HG03139 (cell line): ENCODE measurements around the gene KLK7.
"Not testable (repeated sequence)": the region's sequence is repeated elsewhere in the genome, so short reads cannot be mapped to it uniquely, and the experiment has no call there.

Experiments used
- ATAC-seq: cut with Tn5 transposase; IDR thresholded peaks from one replicate; pipeline ENCODE4 v1.9.1; 2021; ENCODE audit not compliant: unreplicated experiment

KLK7 gene

GRCh38 chr19:50978772-50979390 is 4.8 kb downstream of the KLK7 start:
- no peak for ATAC-seq

- ATAC-seq = no peak
Observed at GRCh38 chr19:50977626-50978025, 6.1 kb downstream of the KLK7 start.

- no peak for ATAC-seq
Observed at GRCh38 chr19:50975766-50976165, 8.0 kb downstream of the KLK7 start.

DNA sequence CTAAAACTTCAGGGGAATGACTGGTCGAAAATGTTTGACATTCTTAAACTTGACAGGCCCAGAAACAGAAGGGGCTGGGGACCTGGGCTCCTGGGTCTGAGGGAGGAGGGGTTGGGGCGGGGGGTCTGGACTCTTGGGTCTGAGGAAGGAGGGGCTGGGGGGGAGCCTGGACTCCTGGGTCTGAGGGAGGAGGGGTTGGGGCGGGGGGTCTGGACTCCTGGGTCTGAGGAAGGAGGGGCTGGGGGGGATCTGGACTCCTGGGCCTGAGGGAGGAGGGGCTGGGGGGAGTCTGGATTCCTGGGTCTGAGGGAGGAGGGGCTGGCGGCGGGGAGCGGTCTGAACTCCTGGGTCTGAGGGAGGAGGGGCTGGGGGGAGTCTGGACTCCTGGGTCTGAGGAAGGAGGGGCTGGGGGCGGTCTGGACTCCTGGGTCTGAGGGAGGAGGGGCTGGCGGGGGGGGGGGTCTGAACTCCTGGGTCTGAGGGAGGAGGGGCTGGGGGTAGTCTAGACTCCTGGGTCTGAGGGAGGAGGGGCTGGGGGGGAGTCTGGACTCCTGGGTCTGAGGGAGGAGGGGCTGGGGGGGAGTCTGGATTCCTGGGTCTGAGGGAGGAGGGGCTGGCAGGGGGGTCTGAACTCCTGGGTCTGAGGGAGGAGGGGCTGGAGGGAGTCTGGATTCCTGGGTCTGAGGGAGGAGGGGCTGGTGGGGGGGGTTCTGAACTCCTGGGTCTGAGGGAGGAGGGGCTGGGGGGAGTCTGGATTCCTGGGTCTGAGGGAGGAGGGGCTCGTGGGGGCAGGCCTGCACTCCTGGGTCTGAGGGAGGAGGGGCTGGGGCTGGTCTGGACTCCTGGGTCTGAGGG is 8.8 kb downstream of the KLK7 start:
- ATAC-seq = no peak

DNA sequence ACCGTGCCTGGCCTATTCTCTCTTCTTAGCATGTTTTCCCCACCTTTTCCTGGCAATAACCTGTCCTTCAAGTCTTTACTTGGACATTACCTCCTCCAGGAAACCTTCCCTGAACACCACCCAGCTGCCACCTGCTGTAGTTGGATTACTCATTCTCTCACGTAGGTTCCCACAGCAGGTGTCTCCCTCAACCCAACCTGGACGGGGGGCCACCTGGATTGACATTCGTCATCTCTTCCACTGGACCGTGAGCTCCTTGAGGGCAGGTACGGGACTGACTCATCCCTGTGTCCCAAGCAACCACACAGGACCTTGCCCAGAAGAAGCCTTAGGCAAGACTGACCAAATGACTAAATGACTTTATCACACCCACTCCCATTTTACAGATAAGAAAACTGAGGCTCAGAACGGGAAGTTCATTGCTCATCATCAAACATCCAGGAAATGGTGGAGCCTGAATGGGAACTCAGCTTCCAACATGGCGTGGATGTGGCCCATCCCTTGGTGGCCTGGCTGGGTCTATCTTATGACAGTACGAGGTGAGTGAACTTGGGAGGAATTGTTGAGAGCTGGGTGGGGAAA is 10.8 kb downstream of the KLK7 start:
- ATAC-seq = no peak

DNA sequence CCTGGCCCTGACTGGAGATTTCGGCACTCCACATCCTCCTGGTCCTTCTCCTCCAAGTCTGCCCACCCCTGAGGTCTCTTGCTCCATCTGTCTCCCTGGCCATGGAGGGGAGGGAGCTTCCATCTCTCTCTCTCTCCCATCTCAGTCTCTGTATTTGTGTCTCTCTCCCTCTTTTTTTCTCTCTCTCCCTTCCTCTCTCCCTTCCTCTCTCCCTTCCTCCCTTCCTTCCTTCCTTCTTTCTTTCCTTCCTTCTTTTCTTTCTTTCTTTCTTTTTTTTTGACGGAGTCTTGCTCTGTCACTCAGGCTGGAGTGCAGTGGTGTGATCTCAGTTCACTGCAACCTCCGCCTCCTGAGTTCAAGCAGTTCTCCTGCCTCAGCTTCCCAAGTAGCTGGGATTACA is 13.9 kb downstream of the KLK7 start:
- not testable (repeated sequence) for ATAC-seq

GRCh38 chr19:50969413-50969760 is 14.3 kb downstream of the KLK7 start, which contains the start of gene KLK6:
Gene KLK6, minus strand, starts transcription at chr19:50969591. Its CDS starts 1,487 bp downstream, at chr19:50968104.
- no peak for ATAC-seq

- no peak for ATAC-seq
Observed at GRCh38 chr19:50968716-50969412, 14.9 kb downstream of the KLK7 start.

DNA sequence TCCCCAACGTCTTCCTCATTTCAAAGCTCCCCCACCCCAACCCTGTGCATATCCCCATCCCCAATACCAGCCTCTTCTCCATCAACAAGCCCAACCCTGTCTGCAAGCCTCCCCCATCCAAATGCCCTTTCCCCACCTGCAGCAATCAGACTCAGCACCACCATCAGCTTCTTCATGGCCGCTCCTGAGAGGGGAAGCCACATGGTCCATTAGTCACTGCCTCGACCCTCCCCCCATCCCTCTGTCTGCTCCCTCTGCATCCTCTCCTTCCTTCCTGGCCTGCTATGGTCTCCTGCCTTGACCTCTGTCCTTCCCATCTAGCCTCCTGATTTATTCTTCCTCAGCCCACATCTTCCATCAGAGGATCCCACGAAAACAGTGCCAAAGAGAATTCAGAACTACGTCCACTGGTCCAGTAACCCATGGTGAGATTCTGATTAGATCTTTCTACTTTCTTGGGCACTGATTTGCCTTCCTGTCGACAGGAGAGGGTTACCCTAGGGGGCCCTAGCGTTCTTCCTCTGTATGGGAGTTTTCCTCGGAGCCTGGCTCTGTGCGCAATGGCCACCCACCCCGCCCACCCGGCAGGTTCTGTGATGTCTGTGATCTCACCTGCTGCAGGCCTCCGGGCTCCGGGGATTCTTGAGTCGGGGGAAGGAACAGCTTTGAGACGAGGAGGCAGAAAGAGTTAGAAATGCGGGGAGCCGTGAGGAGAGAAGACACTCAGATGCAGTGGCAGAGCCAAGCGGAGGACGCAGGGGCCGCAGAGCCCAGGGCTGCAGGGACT is 15.6 kb downstream of the KLK7 start:
- ATAC-seq = no peak

- no peak for ATAC-seq
Observed at GRCh38 chr19:50964266-50964665, 19.5 kb downstream of the KLK7 start.

DNA sequence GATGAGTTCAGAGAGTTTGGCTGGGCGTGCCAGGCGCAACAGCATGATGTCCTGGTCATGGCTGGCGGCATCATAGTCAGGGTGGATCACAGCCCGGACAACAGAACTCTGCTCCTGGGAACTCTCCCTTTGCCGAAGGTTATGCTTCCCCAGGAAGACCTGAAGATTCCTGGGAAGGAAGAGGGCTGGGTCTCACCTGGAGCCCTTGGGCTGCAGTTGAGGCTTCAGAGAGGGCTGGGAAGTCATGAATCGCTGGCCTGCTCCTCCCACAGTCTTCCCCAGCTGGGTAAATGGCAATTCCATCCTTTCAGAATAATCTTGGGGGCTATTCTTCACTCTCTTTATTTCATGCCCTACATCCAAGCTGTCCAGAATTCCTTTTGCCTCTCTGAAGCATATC is 20.3 kb downstream of the KLK7 start:
- no peak for ATAC-seq

DNA sequence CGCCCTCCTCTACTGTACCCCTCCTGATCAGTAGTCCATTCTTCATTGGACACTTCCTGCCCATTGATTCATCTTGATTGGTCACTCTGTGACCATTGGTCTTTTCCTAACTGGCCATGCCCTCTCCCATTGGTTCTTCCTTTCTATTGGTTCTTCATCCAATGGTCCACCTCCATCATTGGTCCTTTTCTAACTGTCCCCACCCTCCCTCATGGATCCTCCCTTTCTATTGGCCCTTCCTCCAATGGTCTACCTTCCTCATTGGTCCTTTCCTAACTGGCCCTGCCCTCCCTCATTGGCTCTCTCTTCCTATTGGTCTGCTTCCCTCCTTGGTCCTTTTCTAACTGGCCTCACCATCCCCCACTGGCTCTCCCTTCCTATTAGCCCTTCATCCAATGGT is 21.5 kb downstream of the KLK7 start:
- ATAC-seq = no peak

- ATAC-seq = no peak
Observed at GRCh38 chr19:50959731-50960500, 23.8 kb downstream of the KLK7 start.

GRCh38 chr19:50957587-50957986 is 26.1 kb downstream of the KLK7 start:
- ATAC-seq = no peak

GRCh38 chr19:50952910-50953309 is 30.8 kb downstream of the KLK7 start, which contains the start of gene KLK5:
Gene KLK5, minus strand, starts transcription at chr19:50953038. Its CDS starts 381 bp downstream, at chr19:50952657.
- ATAC-seq = no peak

GRCh38 chr19:50949861-50950260 is 33.9 kb downstream of the KLK7 start:
- no peak for ATAC-seq

DNA sequence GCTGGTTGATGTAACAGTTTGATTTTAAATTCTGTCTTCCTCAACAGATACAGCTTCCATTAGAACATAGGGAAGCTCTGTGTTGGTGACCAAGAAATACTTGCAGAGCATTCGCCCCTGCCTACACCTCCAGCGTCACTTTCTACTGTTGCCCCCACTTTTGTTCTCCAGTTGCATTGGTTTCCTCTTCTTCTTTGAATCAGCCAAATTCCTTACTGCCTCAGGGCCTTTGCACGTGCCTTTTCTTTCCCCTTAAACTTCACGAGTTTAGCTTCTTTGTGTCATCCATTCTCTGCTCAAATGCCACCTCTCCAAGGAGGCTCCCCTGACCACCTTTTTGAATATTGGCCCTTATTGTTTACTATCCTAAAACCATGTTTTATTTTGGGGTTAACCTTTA is 36.6 kb downstream of the KLK7 start:
- no peak for ATAC-seq

- no peak for ATAC-seq
Observed at GRCh38 chr19:50944795-50945194, 38.9 kb downstream of the KLK7 start.

DNA sequence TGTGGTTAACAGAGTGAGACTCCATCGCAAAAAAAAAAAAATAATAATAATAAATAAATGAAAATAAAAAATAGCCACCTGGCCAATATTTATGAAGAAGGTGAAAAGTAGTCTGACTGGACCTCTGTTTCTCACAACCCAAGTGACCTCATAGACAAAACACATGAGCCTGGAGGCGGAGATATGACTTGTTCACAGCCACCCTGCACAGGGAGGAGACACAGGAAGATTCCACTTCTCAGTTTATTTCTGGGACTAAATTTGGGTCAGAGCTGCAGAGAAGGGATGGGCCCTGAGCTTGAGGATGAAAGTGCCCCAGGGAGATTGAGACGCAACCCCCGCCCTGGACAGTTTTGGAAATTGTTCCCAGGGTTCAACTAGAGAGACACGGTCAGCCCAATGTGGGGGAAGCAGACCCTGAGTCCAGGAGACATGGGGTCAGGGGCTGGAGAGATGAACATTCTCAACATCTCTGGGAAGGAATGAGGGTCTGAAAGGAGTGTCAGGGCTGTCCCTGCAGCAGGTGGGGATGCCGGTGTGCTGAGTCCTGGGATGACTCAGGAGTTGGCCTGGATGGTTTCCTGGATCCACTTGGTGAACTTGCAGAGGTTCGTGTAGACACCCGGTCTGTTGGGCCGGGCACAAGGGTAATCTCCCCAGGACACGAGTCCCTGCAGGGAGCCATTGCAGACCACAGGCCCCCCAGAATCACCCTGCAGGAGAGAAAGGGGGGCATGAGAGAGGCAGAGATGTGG is 40.5 kb downstream of the KLK7 start:
- ATAC-seq = no peak
